HG03521 (cell line): ENCODE results near the gene PABPN1.
"Not testable (repeated sequence)": the region's sequence is repeated elsewhere in the genome, so short reads cannot be mapped to it uniquely, and the experiment has no call there.

ENCODE experiments used
- ATAC-seq: cut with Tn5 transposase; IDR thresholded peaks from one replicate; pipeline ENCODE4 v1.9.1; 2021; ENCODE audit warnings: mild to moderate bottlenecking, moderate library complexity; ENCODE audit not compliant: unreplicated experiment

PABPN1 gene, protein sequence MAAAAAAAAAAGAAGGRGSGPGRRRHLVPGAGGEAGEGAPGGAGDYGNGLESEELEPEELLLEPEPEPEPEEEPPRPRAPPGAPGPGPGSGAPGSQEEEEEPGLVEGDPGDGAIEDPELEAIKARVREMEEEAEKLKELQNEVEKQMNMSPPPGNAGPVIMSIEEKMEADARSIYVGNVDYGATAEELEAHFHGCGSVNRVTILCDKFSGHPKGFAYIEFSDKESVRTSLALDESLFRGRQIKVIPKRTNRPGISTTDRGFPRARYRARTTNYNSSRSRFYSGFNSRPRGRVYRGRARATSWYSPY

DNA sequence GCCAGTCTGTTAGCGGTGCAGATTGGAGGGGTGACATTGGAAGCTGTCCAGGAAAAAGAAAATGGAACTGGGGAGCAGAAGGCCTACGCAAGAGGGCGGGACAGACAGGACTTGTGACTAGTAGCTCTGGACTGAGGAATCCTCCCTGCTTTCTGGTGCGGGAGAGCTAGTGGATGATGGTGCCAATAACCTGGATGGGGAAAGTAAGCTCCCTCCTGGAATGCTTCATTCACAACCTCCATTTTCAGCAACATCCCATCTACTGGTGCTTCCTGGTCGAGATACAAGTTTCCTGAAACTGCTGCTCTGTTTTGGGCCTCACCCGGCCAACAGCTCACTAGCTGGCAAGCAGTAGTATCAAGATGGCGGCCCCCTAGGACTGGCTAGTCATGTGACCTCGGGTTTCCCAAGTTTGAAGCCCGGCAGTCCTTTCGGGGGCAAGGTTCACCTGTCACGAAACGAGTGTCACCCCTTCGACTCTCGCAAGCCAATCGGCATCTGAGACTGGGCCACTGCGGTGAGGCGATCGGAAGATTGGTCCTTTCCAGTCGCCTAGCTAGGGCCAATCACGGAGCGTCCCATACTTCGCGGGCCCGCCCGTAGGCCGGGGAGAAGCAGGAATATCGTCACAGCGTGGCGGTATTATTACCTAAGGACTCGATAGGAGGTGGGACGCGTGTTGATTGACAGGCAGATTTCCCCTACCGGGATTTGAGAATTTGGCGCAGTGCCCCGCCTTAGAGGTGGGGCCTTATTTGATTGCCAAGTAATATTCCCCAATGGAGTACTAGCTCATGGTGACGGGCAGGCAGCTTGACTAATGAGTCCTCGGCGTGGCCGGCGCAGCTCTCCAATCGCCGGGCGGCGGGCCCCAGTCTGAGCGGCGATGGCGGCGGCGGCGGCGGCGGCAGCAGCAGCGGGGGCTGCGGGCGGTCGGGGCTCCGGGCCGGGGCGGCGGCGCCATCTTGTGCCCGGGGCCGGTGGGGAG, at the start of gene PABPN1:
Gene PABPN1 (plus strand): TSS at position 874 of the 988 bp plus-strand sequence. CDS start 13 bp downstream, at position 887.
- ATAC-seq, result peak; percentile 83

DNA sequence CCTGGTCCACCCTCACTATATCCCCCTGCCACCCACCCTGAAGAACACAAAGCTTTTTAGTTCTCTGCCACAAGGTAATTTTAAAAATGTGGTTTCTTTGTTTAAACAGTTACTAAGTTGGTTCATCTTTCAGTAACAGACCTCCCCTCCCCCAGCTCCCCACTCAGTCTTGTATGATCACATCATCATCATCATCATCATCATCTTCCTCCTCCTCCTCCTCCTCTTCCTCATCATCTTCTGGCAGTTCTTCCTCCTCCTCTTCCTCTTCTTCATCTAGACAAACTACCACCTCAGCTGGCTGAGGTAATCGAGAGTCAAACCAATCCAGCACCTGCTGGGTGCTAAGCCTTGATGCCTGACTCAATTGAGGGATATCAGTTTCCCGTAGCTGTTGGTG, 45.8 kb upstream of the PABPN1 start:
- ATAC-seq, result no peak

DNA sequence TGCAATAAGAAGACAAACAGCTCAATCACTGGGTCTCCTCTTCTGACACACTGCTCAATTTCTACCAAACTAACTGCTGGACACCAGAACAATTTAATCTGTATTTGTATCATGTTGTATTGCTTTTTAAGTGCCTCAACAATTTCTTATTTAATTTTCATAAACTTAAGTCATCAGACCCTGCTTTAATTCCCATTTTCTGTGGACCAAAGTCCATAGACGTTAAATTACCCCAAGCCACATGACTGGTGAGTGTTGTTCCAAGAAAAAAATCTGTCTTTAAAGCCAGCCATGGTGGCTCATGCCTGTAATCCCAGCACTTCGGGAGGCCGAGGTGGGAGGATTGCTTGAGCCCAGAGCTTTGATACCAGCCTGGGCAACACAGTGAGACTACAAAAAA, 44.1 kb upstream of the PABPN1 start:
- no peak for ATAC-seq

DNA sequence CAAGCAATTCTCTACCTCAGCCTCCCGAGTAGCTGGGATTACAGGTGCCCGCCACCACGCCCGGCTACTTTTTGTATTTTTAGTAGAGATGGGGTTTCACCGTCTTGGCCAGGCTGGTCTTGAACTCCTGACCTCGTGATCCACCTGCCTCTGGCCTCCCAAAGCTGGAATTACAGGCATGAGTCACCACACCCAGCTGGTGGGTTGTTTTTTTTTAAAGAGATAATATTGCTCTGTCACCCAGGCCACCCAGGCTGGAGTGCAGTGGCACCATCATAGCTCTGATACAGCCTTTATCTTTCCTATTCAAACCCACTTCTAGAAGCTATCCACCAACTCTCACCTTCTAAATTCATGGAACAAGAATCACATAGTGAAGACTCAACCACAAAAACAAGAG, 43.3 kb upstream of the PABPN1 start:
- ATAC-seq, result not testable (repeated sequence)

DNA sequence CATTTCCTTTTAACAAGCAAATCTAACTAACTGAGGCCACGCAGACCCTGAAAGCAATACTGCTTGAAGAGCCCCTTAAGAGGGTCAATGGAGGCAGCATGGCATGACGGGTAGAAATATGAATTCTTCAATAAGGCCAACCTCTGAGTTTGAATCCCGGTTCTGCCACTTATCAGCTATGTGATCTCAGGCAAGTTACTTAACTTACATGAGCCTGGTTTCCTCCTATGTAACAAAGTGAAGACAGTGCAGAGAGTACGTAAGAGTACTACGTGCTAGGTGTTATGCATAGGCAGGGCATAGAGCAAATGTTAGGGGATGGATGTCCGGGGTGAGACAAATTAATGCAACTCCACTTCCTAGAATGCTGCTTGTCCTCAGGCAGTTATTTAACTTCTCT, 40.0 kb upstream of the PABPN1 start:
- no peak for ATAC-seq

DNA sequence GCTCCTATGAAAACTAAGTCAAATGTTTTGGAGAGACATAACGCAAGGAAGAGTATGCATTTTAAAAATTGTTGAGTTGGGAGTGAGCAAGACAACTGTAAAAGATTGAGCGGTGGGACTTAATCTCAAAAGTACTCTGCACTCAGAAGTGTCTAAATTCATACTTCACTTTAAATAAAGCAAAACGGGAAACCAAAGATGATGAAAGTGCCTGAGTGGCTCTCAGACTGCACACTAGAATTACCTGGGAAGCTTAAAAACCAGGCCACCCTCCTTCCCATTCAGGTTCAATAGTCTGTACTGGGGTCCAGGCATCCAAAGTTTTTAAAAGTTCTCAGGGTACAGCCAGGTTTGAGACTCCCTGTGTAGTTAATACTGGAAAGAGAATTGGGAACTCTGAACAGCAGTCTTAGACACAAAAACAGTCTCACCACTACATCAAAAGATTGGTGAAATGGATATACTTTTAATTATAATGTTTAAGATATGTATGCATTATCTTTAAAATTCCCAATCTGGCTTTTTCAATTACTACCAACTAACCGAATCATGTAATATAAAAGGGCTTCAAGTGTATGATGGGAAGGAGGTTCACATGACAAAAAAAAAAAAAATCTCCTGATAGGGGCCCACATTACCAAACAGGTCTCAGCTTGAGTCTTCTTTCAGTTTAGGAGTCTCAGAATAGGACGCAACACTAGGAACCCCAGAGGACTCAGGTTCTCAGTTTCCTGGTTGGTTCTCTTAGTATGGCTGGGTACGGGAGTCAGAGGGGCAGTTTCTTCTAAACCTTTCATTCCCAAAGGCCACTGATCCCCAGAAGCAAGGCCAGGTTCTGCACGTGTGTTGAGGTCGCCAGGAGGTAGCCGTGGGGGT, 36.4 kb upstream of the PABPN1 start:
- ATAC-seq, result no peak

DNA sequence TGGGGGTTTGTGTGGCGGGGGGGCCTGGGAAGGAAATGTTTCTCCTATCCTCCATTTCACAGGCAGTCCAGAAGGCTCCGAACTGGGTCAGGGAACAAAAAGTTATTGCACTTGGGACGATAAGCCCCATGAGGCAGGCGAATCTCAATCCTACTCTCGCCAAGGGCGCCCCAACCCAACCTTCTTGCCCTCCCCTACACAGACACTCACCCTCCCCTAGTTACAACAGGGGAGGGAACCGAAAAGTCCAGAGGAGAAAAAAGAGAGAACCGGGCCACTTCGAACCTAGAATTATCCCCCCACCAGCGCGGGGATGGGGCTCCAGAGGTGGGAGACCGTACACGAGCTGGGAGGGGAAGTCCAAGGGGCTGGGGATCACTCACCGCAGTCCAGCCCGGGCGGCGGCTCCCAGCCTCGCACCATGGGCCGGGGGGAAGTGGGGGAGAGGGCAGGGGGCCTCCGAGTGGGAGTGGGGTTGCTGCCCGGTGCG, 35.7 kb upstream of the PABPN1 start:
- ATAC-seq, result peak; percentile 16

DNA sequence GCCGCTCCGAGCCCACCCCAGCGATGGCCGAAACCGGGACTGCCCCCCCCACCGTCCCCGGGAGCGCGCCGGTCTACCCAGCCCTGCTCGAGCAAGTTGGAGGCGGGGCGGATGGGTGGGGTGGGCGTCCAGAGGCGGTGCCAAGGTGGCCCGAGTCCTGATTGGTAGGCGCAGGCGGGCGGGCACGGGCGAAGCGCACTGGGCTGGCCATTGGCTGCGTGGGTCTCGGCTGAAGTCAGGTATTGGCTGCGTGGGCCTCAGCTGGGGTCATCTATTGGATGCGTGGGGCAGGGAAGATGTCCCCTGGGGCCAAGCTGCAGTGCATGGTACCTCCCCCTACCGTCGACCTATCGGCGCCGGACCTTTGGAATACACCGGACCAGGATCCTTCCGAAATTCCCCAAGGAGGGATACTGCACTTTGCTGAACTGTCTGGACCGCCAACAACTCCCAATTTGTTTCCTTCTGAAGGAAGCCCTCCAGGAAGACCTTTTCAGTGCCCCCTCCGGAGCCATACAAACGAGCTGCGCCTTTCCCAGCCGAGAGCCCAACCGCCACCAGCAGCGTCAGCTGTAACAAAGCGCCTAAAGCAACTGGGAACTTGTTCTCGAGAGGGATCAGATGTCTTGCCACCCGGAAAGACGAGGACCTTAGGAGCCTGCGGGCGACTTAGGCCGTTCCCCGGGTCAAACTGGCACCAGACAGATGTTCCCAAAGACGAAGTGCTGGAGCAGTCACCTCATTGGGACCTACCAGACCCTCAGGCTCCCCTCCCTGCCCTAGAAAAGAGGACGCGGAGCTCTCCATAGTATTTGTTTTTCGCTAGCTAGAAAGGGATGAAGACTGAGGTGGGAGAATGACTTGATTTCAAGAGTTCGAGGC, 35.0 kb upstream of the PABPN1 start, which contains the start of gene HOMEZ:
Gene HOMEZ (minus strand): TSS at position 113 of the 882 bp plus-strand sequence. CDS start 180 bp downstream, outside the sequence.
- peak; percentile 98 for ATAC-seq

DNA sequence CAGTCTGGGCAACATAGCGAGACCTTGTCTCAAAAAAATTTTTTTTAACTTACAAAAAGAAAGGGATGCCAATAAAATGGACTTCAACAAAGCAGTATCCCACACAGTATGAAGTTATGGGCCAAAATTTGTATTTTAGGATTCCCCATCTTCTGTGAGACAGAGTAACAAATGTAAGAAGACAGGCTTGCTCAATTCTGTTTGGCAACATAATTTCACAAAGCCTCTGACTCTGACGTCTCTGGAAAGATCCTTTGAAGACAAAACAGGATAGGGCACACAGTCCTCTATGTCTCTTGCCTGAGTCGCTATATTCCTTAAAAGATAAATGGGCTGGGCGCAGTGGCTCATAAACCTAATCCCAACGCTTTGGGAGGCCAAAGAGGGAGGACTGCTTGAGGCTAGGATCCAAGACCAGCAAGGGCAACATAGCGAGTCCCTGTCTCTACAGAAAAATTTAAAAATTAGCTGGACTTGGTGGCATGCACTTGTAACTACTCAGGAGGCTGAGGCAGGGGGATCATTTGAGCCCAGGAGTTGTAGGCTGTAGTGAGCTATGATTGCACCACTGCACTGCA, 34.3 kb upstream of the PABPN1 start:
- no peak for ATAC-seq

DNA sequence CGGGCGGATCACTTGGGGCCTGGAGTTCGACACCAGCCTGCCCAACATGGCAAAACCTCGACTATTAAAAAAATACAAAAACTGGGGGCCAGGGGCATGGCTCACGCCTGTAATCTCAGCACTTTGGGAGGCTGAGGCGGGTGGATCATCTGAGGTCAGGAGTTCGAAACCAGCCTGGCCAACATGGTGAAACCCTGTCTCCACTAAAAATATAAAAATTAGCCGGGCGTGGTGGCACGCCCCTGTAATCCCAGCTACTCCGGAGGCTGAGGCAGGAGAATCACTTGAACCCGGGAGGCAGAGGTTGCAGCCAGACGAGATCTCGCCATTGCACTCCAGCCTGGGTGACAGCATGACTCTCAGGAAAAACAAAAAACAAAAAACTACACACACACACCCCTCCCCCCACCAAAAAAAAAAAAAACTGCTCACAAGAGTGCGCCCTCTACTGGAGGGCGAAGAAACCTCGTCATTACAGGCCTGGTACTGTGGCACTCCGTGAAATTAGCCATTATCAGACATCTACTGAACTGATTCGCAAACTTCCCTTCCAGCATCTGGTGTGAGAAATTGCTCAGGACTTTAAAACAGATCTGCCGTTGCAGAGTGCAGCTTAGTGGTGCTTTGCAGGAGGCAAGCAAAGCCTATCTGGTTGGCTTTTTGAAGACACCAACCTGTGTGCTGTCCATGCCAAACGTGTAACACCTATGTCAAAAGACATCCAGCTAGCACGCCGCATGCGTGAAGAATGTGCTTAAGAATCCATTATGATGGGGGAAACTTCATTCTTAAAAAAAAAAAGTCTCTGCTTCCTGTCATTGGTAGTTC, 26.3 kb upstream of the PABPN1 start:
- ATAC-seq, result no peak

DNA sequence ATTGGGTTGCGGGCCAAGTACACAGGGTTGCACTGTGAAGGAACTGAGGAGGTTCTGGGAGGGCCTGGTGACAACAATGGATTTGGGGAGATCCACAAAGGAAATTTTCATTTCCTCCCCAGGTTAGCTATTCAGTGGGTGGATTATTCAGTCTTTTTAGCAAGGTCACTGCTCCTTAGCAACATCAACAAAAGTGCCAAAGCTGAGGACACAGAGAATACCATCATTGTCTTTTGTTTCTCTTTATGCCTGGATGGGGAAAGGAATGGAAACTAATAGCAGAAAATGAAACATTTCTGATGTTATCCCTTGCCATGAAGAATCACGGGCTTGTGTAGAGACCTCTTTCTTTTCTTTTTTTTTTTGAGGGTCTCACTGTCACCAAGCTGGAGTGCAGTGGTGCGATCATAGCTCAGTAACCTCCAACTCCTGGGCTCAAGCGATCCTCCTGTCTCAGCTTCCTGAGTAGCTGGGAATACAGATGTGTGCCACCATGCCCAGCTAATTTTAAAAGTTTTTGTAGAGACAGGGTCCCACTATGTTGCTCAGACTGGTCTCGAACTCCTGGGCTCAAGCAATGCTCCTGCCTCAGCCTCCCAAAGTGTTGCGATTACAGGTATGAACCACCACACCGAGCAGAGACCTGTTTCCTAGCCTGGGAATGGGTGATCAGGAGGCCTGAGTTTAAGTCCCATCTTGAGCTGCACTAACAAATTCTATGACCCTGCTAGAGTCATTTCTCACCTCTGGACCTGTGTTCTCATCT, 25.1 kb upstream of the PABPN1 start:
- no peak for ATAC-seq

DNA sequence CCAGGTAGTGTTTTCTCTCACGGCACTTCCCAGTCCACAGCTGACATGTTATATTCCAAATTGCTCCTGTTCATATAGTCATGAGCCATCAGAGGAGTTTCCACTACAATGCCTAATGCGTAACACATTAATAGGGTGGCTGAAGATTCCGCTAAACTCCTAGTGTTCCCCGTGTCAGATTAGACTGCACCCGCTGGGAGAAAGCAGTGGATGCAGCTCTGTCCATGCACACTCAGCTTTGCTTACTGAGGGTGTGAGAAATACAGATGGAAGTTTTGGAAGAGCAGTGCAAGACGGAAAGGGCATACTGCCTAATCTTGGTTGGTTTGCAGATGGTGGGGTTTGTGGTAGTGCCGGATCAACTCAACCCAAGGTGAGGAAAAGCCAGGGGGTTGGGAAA, 24.2 kb upstream of the PABPN1 start:
- ATAC-seq, result no peak

DNA sequence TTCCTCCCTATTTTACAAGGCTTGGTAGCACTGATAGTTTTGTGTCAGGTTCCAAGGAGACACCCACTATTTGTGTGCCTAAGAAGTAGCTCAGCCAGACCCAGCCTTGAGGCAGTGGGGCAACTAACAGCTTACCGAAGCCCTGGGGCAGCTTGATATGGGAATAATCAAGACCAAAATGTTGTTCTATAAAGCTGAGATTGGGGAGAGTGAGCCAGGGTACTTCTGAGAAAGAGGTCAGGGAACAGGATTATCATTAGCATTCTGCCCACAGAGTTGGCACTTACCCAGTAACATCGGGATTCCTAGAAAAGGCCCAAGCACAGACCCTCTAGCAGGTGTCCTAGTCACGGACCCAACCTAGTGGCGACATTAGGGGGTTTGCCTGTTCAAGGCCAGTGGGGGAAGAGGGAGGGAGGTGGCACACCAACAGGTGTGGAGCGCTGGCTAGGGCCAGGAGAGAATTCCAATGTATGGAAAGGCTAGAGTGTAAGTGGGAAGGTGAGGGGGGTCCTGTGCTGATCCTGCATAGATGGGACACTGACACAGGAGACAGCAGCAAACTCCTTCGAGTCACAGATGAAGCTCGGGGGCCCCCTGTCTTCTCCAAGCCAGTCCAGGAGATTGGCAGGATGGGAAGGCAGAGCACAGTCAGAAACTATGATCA, 23.5 kb upstream of the PABPN1 start:
- no peak for ATAC-seq

DNA sequence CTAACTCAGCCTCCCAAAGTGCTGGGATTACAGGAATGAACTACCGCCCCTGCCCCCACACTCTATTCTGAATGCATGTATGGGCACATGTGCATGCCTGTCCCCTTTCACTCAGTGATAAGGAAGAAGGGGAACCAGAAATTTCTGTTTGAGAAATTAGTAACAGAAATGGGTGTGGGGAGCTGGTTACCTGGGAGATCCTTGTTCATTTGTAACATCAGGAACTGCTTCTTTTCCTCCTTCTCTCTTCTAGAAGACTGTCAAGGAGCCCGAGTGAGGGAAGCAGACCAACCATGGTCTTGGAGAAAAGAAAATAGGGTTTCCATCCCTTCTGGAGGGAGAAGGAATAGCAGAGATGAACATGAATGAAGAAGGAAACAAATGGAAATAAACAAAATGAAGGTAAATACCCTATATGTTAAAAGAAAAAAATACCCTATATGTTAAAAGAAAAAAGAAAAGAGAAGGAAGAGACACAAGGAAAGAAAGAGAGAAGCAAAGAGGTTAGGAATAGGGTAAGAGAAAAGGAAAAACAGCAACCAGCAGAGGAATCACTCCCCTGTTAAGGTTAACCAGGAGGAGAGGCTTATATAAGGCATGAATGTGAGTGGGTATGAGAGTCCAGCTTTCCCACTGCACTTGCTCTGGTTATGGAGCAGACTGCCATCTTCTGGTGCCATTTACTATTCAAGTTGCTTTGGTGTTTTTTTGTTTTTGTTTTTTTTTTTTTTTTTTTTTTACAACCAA, 21.9 kb upstream of the PABPN1 start:
- no peak for ATAC-seq

DNA sequence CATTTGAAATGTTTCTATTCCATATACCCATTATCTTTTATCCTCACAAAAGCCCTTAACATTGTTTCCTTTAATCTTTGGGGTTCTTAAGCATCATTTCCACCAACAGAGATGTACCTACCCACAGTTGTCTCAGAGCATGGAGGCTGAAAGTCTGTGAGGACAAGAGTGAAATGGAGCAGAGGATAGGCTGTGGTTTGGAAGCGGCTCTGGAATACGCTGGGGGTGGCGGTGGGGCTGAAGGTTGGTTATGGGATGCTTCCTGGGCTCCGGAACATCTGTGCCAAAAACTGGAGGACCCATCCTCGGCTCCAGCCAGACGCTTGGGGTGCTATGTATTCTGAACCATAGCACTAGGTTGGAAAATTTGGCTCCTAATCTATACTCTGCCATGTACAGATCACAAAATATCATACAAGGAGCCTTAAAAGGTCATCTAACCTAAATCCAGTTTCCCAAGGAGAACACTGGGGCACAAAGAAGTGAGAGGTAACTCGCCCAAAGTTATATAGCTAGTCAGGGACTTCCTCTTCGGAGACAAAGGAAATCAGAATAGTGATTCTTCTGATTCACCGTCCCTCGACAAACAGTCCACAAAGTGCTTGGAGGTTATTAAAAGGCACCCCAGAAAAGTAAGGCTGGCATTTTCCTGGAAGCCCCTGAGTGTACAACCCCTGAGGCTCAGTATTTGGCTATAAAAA, 21.1 kb upstream of the PABPN1 start:
- no peak for ATAC-seq

DNA sequence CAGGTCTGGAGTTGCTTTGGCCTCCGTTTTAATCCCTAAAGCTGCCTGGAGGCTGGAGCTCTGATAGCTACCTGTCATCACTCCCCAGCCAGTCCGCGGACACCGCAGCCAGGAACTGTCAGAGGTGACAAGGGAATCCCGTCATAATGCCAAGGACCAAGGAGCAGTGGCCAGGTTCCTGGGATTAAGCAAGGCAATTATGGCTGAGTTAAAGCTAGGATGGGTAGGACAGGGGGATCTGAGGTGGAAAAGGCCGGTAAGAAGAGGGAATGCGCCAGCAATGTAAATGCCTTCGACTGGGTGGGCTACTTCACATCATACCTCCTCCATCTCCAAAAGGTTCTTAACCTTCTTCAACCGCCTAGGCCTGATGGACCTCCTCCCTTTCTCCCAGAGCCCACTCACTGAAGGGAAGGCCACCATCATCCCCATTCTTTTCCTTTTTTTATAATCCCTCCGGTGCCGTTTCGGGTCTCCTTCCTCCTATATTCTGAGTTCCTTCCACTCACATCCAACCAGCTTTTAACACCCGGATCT, 20.5 kb upstream of the PABPN1 start:
- no peak for ATAC-seq
